LNCAP (cell line): ENCODE results near the gene OGFRL1.

Experiments
- CTCF ChIP-seq: fragments of 450-650 bp; IDR thresholded peaks from 2 replicates; pipeline ENCODE4 v1.5.1; 2017; ENCODE audit warnings: mild to moderate bottlenecking

The OGFRL1 gene

GRCh38 chr6:71288228-71289038 lies at the start of gene OGFRL1:
TSS of gene OGFRL1 (plus strand) at chr6:71288811. CDS start at chr6:71288937, 126 bp downstream.
- TF ChIP-seq CTCF: peak; percentile 15; the same call in 1 of the 2 replicates

- TF ChIP-seq CTCF: no peak
These were observed 48.9 kb upstream of the OGFRL1 start for GRCh38 chr6:71239694-71240093.

- no peak for TF ChIP-seq CTCF
These were observed 43.2 kb upstream of the OGFRL1 start for GRCh38 chr6:71245265-71246049.

- TF ChIP-seq CTCF: no peak
These were observed 42.0 kb upstream of the OGFRL1 start for GRCh38 chr6:71246596-71246995.

GRCh38 chr6:71248306-71248765 lies 40.3 kb upstream of the OGFRL1 start:
- no peak for TF ChIP-seq CTCF

- TF ChIP-seq CTCF: no peak
These were observed 39.6 kb upstream of the OGFRL1 start for GRCh38 chr6:71248878-71249544.

- no peak for TF ChIP-seq CTCF
These were observed 38.5 kb upstream of the OGFRL1 start for GRCh38 chr6:71250099-71250602.
